ENCODE measurements around the gene B3GNT5.

The B3GNT5 gene

DNA sequence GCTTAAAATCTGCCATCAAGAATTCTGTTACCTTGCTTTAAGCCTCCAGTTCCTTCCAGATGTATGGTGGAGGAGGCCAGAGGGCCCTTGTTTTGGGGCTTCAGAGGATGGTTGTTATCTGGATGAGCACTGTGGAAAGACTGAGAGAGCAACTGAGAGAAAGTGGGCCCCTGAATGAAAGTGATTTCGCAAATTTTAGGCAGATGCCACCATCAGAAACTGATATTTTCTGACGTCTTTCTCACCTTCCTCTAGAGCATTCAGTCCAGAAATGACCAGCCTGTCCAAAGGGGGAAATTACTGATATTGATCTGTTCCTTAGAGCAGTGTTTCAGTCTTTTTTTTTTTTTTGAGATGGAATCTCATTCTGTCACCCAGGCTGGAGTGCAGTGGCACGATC, 13.4 kb downstream of the B3GNT5 start:
- no peak for DNase-seq

DNA sequence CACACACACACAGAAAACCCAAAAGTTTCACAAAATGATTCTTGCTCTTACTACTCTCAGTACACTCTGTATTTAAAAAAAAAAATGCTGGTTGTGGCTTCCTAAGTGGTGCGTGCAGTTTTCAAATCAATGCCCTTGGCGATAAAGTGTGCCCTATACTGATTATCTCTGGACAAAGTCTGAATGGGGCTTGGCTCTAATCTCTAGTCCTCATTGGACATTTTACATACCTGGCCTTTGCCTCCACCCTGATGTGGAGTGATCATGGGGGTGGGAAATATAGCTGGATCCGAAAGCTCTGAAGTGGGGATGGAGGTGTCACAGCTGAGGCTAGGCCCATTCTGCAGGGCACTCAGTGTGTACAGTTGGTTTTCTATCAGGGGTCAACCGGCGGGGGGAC, 14.1 kb downstream of the B3GNT5 start:
- DNase-seq = no peak

- DNase-seq = no peak
Observed at GRCh38 chr3:183268366-183268765, 15.3 kb downstream of the B3GNT5 start.

GRCh38 chr3:183269345-183269744, 16.3 kb downstream of the B3GNT5 start:
- DNase-seq = no peak

- DNase-seq = no peak
Observed at GRCh38 chr3:183270344-183270743, 17.3 kb downstream of the B3GNT5 start.

DNA sequence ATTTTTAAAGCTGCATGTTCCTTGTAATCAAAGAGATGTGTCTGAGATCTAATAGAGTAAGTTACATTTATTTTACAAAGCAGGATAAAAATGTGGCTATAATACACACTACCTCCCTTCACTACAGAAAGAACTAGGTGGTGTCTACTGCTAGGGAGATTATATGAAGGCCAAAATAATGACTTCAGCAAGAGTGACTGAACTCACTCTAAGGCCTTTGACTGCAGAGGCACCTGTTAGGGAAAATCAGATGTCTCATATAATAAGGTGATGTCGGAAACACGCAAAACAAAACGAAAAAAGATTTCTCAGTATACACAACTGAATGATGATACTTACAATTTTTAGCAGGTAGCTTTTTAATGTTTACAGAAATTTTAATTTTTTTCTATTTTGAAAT, 19.1 kb downstream of the B3GNT5 start:
- no peak for DNase-seq

DNA sequence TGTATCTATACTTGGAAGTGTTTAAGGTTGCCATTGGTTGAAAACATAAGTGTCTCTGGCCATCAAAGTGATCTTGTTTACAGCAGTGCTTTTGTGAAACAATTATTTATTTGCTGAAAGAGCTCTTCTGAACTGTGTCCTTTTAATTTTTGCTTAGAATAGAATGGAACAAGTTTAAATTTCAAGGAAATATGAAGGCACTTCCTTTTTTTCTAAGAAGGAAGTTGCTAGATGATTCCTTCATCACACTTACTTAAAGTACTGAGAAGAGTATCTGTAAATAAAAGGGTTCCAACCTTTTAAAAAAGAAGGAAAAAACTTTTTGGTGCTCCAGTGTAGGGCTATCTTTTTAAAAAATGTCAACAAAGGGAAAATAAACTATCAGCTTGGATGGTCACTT, 19.7 kb downstream of the B3GNT5 start:
- no peak for DNase-seq

DNA sequence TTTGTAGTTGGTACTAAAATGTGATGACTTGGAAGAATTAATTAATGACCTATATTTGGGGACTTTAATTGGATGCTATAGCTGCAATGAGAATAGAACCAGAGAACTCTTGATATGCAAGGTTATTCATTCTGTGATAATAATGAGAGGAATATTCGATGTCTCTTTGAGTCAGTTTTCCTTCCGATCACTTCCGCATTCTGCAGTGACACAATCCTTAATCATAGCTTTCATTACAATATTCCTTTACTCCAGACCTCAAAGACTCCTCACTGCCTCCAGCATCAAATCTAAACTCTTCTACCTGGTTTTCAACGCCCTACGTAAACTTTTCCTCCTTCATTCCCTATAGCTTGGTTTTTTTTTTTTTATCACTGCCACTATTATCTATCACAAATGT, 21.6 kb downstream of the B3GNT5 start:
- no peak for DNase-seq

DNA sequence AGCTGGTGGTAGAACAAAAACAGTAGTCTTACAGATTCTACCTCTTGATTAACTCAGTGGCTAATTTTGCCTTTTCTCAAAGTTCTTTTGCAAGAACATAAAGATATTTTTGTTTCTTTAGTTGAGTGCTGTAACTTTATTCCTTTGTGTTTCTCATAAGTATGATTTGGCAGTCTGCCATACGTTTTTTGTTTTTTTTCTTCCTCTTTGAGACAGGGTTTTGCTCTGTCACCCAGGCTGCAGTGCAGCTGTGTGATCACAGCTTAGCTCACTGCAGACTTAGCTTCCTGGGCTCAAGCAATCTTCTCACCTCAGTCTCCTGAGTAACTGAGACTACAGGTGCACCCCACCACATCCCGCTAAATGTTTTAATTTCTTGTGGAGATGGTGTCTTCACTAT, 22.4 kb downstream of the B3GNT5 start:
- no peak for DNase-seq

GRCh38 chr3:183275937-183276336, 22.9 kb downstream of the B3GNT5 start:
- DNase-seq = no peak

DNA sequence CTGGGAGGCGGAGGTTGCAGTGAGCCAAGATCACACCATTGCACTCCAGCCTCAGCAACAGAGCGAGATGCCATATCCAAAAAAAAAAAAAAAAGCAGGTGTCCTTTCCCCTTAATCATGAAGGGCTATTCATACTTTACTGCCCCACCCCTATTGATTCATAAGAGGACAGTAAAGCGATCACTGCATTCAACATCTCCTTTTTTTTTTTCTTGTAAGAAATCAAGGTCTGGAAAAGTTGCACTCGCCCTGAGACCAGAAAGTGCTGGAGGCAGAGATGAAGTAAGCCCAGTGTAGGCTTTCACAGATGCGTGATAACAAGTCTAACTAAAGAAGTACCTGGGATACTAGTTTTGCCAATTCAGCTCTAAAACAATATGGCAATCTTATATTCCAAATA, 24.2 kb downstream of the B3GNT5 start:
- DNase-seq = no peak

- DNase-seq = peak; percentile 28
Observed at GRCh38 chr3:183278479-183279088, 25.5 kb downstream of the B3GNT5 start.

GRCh38 chr3:183279371-183279770, 26.3 kb downstream of the B3GNT5 start:
- no peak for DNase-seq

- DNase-seq = no peak
Observed at GRCh38 chr3:183281126-183281797, 28.2 kb downstream of the B3GNT5 start.

DNA sequence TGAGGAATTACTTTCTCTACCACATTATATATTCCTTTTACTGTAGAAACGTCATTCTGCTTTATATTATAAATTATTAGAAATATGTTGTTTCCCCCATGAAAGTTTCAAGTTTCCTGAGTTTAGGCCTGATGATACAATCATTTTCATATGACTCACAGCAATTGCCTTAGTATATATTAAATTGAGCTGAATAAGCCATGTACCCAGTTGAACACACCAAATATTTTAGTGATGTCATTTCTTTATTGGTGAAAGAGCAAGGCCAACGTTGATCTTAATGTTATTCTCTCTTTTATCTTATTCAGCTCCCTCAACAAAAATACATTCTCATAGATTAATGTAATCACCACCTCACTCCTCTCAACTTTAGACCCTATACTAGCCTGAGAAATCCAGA, 30.8 kb downstream of the B3GNT5 start:
- DNase-seq = no peak

DNA sequence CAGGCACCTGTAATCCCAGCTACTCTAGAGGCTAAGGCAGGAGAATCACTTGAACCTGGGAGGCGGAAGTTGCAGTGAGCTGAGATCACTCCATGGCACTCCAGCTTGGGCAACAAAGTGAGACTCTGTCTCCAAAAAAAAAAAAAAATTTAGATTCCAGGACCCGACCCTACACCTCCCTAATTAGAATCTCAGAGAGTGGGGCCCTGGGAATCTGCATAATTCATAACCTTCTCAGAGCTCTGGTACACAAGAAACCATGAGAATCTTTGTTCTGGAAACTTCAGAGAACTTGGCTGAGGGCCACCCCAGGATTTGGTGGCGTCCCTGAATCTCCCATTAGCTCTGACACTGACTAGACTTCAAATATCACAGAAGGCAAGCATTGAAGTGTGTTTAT, 31.5 kb downstream of the B3GNT5 start:
- no peak for DNase-seq

GRCh38 chr3:183285318-183285717, 32.3 kb downstream of the B3GNT5 start:
- no peak for DNase-seq

DNA sequence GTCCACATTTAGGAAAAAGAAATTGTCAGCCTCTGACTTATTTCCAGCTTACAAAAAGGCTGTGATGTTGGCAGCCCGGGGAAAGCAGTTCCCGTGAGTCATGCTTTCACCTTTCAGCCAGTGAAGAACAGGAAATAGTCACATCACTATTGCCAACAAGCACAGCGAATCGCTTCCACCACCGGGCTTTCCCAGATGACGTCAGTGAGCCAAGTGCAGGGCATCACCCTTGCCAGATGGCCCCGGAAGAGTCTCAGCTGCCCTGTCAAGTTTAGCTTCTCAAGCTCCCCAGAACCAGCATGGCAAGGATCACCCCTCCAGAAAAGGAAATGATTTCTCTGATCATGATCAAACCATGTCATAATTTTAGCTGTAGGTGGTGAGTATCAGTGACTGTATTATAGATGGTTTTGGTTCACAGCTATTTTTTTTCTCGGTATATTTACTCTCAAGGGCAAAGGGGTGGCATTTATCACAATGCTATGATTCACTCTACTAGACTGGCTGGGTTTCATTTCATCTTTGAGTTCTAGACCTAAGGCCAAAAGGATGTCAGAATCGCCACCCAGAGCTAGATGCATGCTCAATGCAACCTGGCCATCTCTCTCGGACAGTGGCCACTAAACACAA, 32.9 kb downstream of the B3GNT5 start:
- DNase-seq = no peak

GRCh38 chr3:183287301-183287971, 34.4 kb downstream of the B3GNT5 start:
- DNase-seq = no peak

DNA sequence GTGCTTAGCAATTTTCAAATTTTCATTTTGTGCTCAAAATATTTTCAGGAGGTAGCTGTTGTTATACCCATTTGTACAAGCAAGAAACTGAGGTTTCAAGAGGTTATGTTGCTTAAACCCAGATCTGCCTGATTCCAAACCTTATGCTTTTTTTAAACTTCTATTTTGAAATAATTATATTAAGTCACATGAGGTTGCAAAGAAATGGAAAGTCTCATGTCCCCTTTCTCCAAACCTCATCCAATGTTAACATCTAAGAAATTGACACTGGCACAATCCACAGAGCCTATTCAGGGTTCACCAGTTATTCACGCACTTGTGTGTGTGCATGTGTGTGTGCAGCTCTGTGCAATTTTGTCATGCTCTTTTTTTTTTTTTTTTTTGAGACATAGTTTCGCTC, 35.1 kb downstream of the B3GNT5 start:
- DNase-seq = no peak

- DNase-seq = no peak
Observed at GRCh38 chr3:183290216-183290615, 37.2 kb downstream of the B3GNT5 start.

- DNase-seq = no peak
Observed at GRCh38 chr3:183291497-183292031, 38.5 kb downstream of the B3GNT5 start.

DNA sequence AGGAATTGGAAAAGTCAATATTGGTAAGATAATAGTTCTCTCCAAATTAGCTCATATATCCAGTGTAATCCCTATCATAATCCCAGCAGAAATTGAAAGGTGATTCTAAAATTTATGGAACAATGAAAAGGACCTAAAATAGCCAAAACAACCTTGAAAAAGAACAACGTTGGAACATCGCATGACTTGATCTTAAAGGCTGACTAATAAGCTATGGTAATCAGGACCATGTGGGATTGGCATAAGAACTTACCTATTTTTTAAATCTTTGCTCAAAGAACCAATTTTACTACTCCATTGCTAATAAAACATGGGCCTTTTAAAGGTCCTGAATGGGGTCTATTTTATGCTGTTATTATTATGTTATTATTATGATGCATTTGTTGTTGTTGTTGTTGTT, 40.9 kb downstream of the B3GNT5 start:
- no peak for DNase-seq

DNA sequence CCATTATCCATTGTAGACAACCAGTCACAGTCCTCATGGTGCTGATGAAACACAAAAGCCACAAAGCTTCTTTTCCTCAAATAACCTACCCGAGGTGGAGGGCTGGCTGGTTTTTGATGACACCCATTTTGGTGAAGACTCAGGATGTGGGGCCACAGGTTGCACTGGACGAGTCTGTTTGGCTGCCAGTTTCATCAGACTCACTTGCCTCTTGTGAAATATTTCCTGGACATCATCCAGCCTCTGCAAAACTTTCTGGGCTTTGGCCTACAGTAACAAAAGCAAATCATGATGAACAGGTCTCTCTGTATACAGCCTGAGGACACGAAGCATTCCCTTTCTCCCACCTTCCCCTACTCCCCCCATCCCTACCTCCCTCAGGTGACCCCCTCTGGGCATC, 42.2 kb downstream of the B3GNT5 start:
- DNase-seq = no peak

Measured in NCI-H526 treated with DMSO at 0.1 percent for 48 hours (cell line).